Activated CD8-positive, alpha-beta memory T cell treated with anti-CD3 and anti-CD28 coated beads, Interleukin-2, amount 50 U/mL, for 1 hour (primary cell): ENCODE measurements around the gene CAP2.
"Not testable (repeated sequence)": the region's sequence is repeated elsewhere in the genome, so short reads cannot be mapped to it uniquely, and the experiment has no call there.

Experiments
- DNase-seq: peaks from one replicate; pipeline ENCODE4 v3.0.0-alpha.2; 2020; ENCODE audit errors: extremely low read depth

CAP2 gene

GRCh38 chr6:17439243-17439993 lies 46.0 kb downstream of the CAP2 start:
- DNase-seq, result no peak

- DNase-seq, result not testable (repeated sequence)
These were observed 47.4 kb downstream of the CAP2 start for GRCh38 chr6:17440811-17441210.

DNA sequence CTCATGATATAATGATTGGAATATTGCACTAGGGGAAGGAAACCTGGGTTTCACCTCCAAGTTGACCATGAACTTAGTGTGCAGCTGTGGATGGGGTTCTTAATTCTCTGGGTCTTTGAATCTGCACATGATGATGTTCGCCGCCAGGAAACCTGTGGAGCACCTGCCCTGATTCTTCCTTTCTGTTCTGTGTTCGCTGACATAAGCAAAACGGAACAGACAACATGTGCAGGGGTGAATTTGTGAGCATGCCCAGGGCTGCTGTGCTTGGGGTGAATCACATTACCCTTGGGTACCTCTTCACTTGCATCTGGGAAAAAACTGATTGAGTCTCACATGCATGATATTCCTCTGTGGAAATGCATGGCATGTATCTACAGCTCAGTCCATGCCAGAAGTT lies 48.8 kb downstream of the CAP2 start:
- DNase-seq, result no peak

GRCh38 chr6:17446713-17447112 lies 53.3 kb downstream of the CAP2 start:
- DNase-seq, result no peak

- no peak for DNase-seq
These were observed 54.8 kb downstream of the CAP2 start for GRCh38 chr6:17448165-17448564.

- no peak for DNase-seq
These were observed 57.0 kb downstream of the CAP2 start for GRCh38 chr6:17450397-17450796.

DNA sequence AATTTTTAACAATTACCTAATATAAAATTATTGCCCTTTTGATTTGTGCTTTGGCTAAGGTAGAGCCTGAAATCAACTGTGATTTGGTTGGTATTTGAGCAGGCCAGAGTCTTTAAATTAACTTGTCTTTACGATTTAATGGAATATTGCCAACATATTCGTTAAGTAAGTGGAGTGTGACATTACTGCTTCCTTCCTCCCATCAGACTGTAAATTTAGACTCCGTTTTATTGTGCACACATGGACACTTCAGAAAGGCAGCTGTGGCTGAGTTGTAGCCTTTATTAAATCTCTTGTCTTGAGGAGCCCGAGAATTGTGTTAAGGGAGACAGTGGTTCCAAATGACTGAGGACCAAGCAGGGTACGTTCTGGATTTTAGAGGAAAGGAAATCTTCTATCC lies 57.4 kb downstream of the CAP2 start:
- no peak for DNase-seq

GRCh38 chr6:17452096-17452495 lies 58.7 kb downstream of the CAP2 start:
- no peak for DNase-seq

GRCh38 chr6:17454316-17455005 lies 61.1 kb downstream of the CAP2 start:
- DNase-seq, result no peak

DNA sequence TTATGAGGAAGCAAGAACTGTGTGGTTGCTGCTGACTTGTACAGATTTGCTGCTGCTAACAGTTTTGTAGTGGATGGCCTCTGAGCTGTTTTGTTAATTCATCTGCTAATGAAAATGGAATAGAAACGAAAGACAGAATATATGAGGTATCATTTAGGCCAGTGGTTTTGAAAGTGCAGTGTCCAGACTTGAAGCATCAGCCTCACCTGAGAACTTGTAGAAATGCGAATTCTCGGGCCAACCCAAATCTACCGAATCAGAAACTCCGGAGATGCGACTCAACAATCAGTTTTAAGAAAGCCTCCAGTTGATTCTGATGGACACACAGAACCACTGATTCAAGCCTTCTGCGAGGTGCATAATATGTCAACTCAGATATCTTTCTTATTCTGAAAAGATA lies 62.5 kb downstream of the CAP2 start:
- no peak for DNase-seq

DNA sequence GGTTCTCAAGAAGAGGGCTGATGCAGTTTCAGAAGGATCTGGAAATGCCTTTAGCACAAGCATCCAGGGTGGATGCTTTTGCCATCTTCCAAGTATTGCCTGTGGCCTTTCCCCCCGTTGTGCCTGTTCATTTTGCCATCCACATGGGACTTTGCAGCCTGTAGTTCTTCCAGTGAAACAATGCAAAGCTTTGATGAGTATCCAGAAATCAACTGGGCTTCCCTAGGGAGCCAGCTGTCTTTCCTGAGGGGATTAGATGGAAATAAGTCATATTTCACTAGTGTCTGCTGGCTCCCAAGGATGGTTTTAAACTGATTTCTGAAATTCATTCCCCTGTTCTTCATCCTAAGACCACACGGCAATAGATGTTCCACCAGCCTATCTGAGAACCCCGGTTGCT lies 63.3 kb downstream of the CAP2 start:
- DNase-seq, result no peak

- no peak for DNase-seq
These were observed 64.0 kb downstream of the CAP2 start for GRCh38 chr6:17457405-17457804.

DNA sequence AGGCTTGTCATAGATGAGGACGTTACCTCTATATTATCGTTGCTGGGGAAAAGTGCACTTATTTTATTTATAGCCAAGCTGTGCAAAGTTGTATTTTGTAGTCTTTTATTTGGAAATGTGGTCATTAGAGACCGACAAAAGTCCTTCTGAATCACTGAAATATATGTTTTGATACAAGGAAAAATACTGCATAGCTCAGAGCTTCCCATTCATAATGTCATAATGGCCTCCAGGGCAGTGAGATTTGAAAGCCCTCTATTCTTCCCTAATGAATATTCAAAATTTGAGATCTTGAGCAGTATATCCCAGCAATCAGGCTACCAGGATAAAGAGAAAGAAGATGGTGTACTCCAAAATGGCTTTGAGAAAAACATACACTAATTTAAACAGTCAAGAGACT lies 64.6 kb downstream of the CAP2 start:
- no peak for DNase-seq

DNA sequence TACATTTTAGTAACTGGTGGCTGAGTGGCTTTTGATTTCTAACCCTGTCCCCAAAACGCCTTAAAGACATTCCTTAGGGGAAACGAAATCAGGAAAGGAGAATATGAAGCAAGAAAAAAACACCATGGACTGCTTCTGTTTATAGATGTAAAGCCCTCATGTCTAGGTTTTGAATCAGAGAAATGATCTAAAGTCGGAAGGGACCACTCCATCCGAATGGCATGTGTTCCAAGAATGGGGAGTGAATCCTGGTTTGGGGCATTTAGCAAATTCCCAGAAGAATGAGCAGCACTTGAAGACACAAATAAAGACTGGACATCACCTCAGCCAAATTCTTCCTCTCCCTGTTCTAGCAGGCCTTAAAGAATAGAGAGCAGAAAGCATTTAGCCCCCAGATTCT lies 65.6 kb downstream of the CAP2 start:
- no peak for DNase-seq

DNA sequence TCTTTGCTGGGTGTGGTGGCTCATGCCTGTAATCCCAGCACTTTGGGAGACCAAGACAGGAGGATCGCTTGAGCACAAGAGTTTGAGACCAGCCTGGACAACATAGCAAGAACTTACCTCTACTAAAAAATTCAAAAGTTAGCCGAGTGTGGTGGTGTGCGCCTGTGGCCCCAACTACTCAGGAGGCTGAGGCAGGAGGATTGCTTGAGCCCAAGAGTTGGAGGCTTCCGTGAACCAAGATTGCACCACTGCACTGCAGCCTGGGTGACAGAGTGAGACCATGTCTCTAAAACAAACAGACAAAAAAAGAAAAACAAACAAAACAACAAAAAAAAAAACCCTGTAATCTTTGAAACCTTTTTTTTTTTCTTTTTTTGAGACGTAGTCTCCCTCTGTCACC lies 67.5 kb downstream of the CAP2 start:
- no peak for DNase-seq

GRCh38 chr6:17466147-17466546 lies 72.8 kb downstream of the CAP2 start:
- DNase-seq, result no peak

DNA sequence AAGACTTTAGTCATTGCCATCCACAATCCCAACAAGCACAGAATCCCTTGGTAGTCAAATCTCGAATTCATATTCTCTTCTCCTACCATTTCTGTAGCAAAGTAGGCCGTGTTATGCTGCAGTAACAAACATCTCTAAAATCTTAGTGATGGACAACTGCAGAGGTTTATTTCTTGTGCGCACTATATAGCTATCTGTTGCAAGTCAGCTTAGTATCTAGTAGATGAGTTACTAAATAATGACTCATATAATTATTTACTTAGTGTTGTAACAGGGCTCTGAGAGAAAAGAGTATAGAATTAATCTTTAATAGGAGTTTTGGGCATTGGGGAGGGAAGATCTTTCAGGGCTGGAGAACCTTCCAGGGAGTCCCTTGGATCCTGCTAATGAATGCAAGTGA lies 73.3 kb downstream of the CAP2 start:
- no peak for DNase-seq

DNA sequence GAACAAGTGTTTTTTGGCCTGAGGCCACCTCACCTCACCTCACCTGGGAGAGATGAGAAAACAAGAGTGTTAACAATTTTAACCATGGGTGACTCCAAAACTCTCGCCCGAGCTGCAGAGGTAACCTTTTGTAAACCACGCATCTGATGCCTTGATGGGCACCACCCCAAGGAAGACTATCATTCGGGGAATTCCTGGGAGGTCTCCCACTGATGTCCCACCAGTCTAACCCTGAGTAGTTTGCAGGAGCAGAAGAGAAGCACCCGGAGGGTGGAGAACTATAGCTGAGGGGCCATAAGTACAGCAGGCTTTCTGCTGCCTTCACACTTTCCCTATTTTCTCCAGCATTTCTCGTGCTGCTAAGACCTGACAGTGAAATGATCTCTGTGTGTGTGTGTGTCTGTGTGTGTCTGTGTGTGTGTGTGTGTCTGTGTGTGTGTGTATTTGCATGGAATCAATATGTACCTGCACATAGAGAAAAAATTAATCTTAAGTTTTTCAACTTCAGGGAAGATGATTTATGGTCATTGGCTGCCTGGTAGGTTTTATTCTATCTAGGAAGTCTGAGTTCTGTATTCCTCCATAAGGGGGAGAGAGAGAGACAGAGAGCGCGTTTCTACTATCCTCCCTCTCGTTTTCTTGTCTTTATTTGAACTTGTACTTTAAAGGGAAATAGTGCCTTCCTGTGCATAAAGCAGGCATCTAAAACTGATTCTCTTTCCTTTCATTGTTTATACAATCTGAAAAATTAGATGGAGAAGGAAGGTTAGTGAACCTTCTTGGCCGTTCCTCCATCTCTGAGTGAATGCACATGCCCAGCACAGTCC lies 75.8 kb downstream of the CAP2 start:
- no peak for DNase-seq

- DNase-seq, result no peak
These were observed 77.0 kb downstream of the CAP2 start for GRCh38 chr6:17470202-17470937.

- no peak for DNase-seq
These were observed 77.5 kb downstream of the CAP2 start for GRCh38 chr6:17470938-17471327.

- DNase-seq, result no peak
These were observed 79.3 kb downstream of the CAP2 start for GRCh38 chr6:17472653-17473183.

DNA sequence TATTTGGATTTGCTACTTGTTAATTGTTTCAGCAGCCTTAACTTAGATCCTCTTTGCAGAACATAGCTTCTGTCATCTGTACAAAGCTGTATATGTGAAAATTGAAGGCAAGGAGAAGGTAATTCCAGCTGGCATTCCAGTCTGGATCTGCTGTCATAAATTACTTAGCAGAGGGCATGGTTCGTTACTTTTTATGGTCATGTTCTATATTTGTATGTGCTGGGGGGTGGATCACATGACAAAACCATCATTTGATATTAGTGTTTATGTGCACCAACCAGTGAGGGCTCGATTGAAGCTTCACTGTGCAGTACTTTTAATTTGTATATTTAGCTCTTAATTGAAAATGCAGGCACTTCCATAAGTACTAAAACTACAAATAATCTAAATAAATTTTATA lies 80.2 kb downstream of the CAP2 start:
- no peak for DNase-seq
